SJCRH30 (cell line): ENCODE measurements around the gene CDH15. TPM values are rescaled to one million over a fixed set of nuclear protein-coding genes. Genes with fewer than 3 reads are reported as not detected.
A peak's percentile ranks its signal among the peaks of the same experiment; 100 is the strongest.

Source experiments
- DNase-seq, 2 experiments: peaks; one replicate each; pipeline ENCODE4 v3.0.0-alpha.2; 2015 to 2020
- H3K27ac ChIP-seq: fragments of 250-450 bp; sonication (Bioruptor Pico); 2 replicates; pipeline ENCODE4 v1.5.1; 2020; ENCODE audit warnings: mild to moderate bottlenecking, moderate library complexity
- H3K27me3 ChIP-seq: fragments of 250-450 bp; sonication (Bioruptor Pico); 2 replicates; pipeline ENCODE4 v1.5.1; 2020; ENCODE audit warnings: mild to moderate bottlenecking, moderate library complexity
- H3K36me3 ChIP-seq: fragments of 250-450 bp; sonication (Bioruptor Pico); 2 replicates; pipeline ENCODE4 v1.5.1; 2020; ENCODE audit warnings: mild to moderate bottlenecking, moderate library complexity
- H3K4me1 ChIP-seq: fragments of 250-450 bp; sonication (Bioruptor Pico); 2 replicates; pipeline ENCODE4 v1.5.1; 2020; ENCODE audit warnings: mild to moderate bottlenecking, moderate library complexity
- H3K4me3 ChIP-seq: fragments of 250-450 bp; sonication (Bioruptor Pico); 2 replicates; pipeline ENCODE4 v1.5.1; 2020; ENCODE audit warnings: mild to moderate bottlenecking, moderate library complexity
- H3K9me3 ChIP-seq: fragments of 250-450 bp; sonication (Bioruptor Pico); replicated peaks from 2 replicates; pipeline ENCODE4 v1.5.1; 2020; ENCODE audit warnings: mild to moderate bottlenecking, moderate library complexity
- total RNA-seq: library from RNA; depleted of rRNA; stranded (reverse); fragments of >200 nt; shearing (Covaris generic); gene quantifications from 2 replicates; pipeline ENCODE4 v1.2.3, GENCODE V29; 2014

Gene CDH15
- total RNA-seq, 1 experiment from 2014 or later = 186 TPM

- Histone ChIP-seq H3K36me3 (peaks cover 20% of the 10 kb centered on the region), H3K4me3 (no peak overlapping the region), H3K4me1 (peaks cover 44% of the 10 kb centered on the region), H3K27ac (no peak overlapping the region), H3K27me3 (no peaks in the 10 kb centered on the region; the same call in 1 of the 2 replicates), H3K9me3 (no peaks in the 10 kb centered on the region)
- no peak for DNase-seq
Measured at GRCh38 chr16:89169778-89170177, 1.8 kb upstream of the CDH15 start.

- Histone ChIP-seq H3K27ac (no peak overlapping the region), H3K4me1 (peaks cover 52% of the 10 kb centered on the region), H3K36me3 (peaks cover 28% of the 10 kb centered on the region), H3K27me3 (no peaks in the 10 kb centered on the region; the same call in 1 of the 2 replicates), H3K4me3 (peak overlapping the region; percentile 50), H3K9me3 (no peaks in the 10 kb centered on the region)
- peak; percentile 63 to 65 for DNase-seq
Measured at GRCh38 chr16:89170346-89171215, 967 bp upstream of the CDH15 start.

GRCh38 chr16:89172171-89172527 lies 601 bp downstream of the CDH15 start:
- no peaks in the 10 kb centered on the region for H3K9me3 ChIP-seq
- peak in 1 of 2 experiments; percentile 49 for DNase-seq
- no peaks in the 10 kb centered on the region; the same call in 1 of the 2 replicates for H3K27me3 ChIP-seq
- H3K4me3 ChIP-seq = peak overlapping the region; percentile 98
- peak overlapping the region; percentile 97 for H3K27ac ChIP-seq
- peaks cover 50% of the 10 kb centered on the region for H3K4me1 ChIP-seq
- H3K36me3 ChIP-seq = peaks cover 43% of the 10 kb centered on the region

GRCh38 chr16:89172528-89173173 lies 1.1 kb downstream of the CDH15 start:
- peaks cover 48% of the 10 kb centered on the region for H3K4me1 ChIP-seq
- no peaks in the 10 kb centered on the region; the same call in 1 of the 2 replicates for H3K27me3 ChIP-seq
- peak; percentile 84 to 86 for DNase-seq
- H3K27ac ChIP-seq = peak overlapping the region; percentile 97
- H3K4me3 ChIP-seq = peak overlapping the region; percentile 98
- H3K36me3 ChIP-seq = peaks cover 48% of the 10 kb centered on the region
- no peaks in the 10 kb centered on the region for H3K9me3 ChIP-seq

GRCh38 chr16:89173174-89173921 lies 1.8 kb downstream of the CDH15 start:
- H3K27me3 ChIP-seq = no peaks in the 10 kb centered on the region; the same call in 1 of the 2 replicates
- peak; percentile 72 to 75 for DNase-seq
- no peaks in the 10 kb centered on the region for H3K9me3 ChIP-seq
- peak overlapping the region; percentile 98 for H3K4me3 ChIP-seq
- peaks cover 47% of the 10 kb centered on the region for H3K4me1 ChIP-seq
- peaks cover 55% of the 10 kb centered on the region for H3K36me3 ChIP-seq
- H3K27ac ChIP-seq = peak overlapping the region; percentile 97

- Histone ChIP-seq H3K4me1 (peaks cover 38% of the 10 kb centered on the region), H3K4me3 (peak overlapping the region; percentile 98), H3K36me3 (peaks cover 62% of the 10 kb centered on the region), H3K9me3 (no peaks in the 10 kb centered on the region), H3K27ac (peak overlapping the region; percentile 97), H3K27me3 (no peaks in the 10 kb centered on the region)
- peak; percentile 80 to 85 for DNase-seq
Measured at GRCh38 chr16:89174055-89174827, 2.7 kb downstream of the CDH15 start.

GRCh38 chr16:89174877-89175276 lies 3.3 kb downstream of the CDH15 start:
- Histone ChIP-seq H3K27me3 (no peaks in the 10 kb centered on the region), H3K27ac (peak overlapping the region; percentile 97; the same call in 1 of the 2 replicates), H3K9me3 (no peaks in the 10 kb centered on the region), H3K4me1 (peaks cover 35% of the 10 kb centered on the region), H3K4me3 (no peak overlapping the region), H3K36me3 (peaks cover 69% of the 10 kb centered on the region)
- no peak for DNase-seq

GRCh38 chr16:89175280-89176146 lies 4.0 kb downstream of the CDH15 start:
- no peaks in the 10 kb centered on the region for H3K9me3 ChIP-seq
- no peak overlapping the region for H3K4me3 ChIP-seq
- no peaks in the 10 kb centered on the region for H3K27me3 ChIP-seq
- H3K4me1 ChIP-seq = peaks cover 34% of the 10 kb centered on the region
- DNase-seq = no peak
- H3K27ac ChIP-seq = no peak overlapping the region
- peaks cover 75% of the 10 kb centered on the region for H3K36me3 ChIP-seq

- H3K27ac ChIP-seq = no peak overlapping the region
- no peak for DNase-seq
- no peak overlapping the region for H3K4me3 ChIP-seq
- no peaks in the 10 kb centered on the region for H3K9me3 ChIP-seq
- H3K27me3 ChIP-seq = no peaks in the 10 kb centered on the region
- peaks cover 29% of the 10 kb centered on the region for H3K4me1 ChIP-seq
- peaks cover 82% of the 10 kb centered on the region for H3K36me3 ChIP-seq
Measured at GRCh38 chr16:89176147-89176690, 4.7 kb downstream of the CDH15 start.

GRCh38 chr16:89176717-89177116 lies 5.2 kb downstream of the CDH15 start:
- no peaks in the 10 kb centered on the region for H3K9me3 ChIP-seq
- no peak overlapping the region for H3K4me3 ChIP-seq
- H3K4me1 ChIP-seq = peaks cover 29% of the 10 kb centered on the region
- no peak overlapping the region for H3K27ac ChIP-seq
- H3K27me3 ChIP-seq = no peaks in the 10 kb centered on the region
- H3K36me3 ChIP-seq = peaks cover 87% of the 10 kb centered on the region
- no peak for DNase-seq

- DNase-seq = no peak
- H3K4me3 ChIP-seq = no peak overlapping the region
- peaks cover 88% of the 10 kb centered on the region for H3K36me3 ChIP-seq
- H3K27me3 ChIP-seq = no peaks in the 10 kb centered on the region
- H3K9me3 ChIP-seq = no peaks in the 10 kb centered on the region
- H3K4me1 ChIP-seq = peaks cover 29% of the 10 kb centered on the region
- H3K27ac ChIP-seq = no peak overlapping the region
Measured at GRCh38 chr16:89177501-89177900, 6.0 kb downstream of the CDH15 start.

- Histone ChIP-seq H3K27me3 (no peaks in the 10 kb centered on the region), H3K4me3 (no peak overlapping the region), H3K27ac (no peak overlapping the region), H3K36me3 (peaks cover 94% of the 10 kb centered on the region), H3K4me1 (peaks cover 23% of the 10 kb centered on the region), H3K9me3 (no peaks in the 10 kb centered on the region)
- peak in 1 of 2 experiments; percentile 44 for DNase-seq
Measured at GRCh38 chr16:89178453-89179147, 7.1 kb downstream of the CDH15 start.

- no peak overlapping the region for H3K4me3 ChIP-seq
- H3K4me1 ChIP-seq = peaks cover 18% of the 10 kb centered on the region
- no peak overlapping the region for H3K27ac ChIP-seq
- no peaks in the 10 kb centered on the region for H3K9me3 ChIP-seq
- H3K36me3 ChIP-seq = peaks cover 94% of the 10 kb centered on the region
- no peaks in the 10 kb centered on the region for H3K27me3 ChIP-seq
- no peak for DNase-seq
Measured at GRCh38 chr16:89179148-89179484, 7.6 kb downstream of the CDH15 start.
